GM18867 (cell line): ENCODE measurements around the gene FTO.
"Not testable (repeated sequence)": the region's sequence is repeated elsewhere in the genome, so short reads cannot be mapped to it uniquely, and the experiment has no call there.

ENCODE experiments used
- ATAC-seq: cut with Tn5 transposase; IDR thresholded peaks from one replicate; pipeline ENCODE4 v1.9.1; 2021; ENCODE audit warnings: mild to moderate bottlenecking, moderate library complexity; ENCODE audit not compliant: unreplicated experiment

Gene FTO

GRCh38 chr16:54169112-54169511 lies 465.2 kb downstream of the FTO start:
- ATAC-seq = no peak

- ATAC-seq = no peak
Measured at GRCh38 chr16:54171626-54172537, 467.9 kb downstream of the FTO start.

- ATAC-seq = no peak
Measured at GRCh38 chr16:54173490-54173889, 469.5 kb downstream of the FTO start.

GRCh38 chr16:54174201-54174600 lies 470.2 kb downstream of the FTO start:
- no peak for ATAC-seq

- no peak for ATAC-seq
Measured at GRCh38 chr16:54174750-54175149, 470.8 kb downstream of the FTO start.

GRCh38 chr16:54175169-54175551 lies 471.2 kb downstream of the FTO start:
- ATAC-seq = no peak

GRCh38 chr16:54175552-54176375 lies 471.8 kb downstream of the FTO start:
- no peak for ATAC-seq

GRCh38 chr16:54176376-54176901 lies 472.5 kb downstream of the FTO start:
- no peak for ATAC-seq

- ATAC-seq = no peak
Measured at GRCh38 chr16:54177052-54177861, 473.3 kb downstream of the FTO start.

- no peak for ATAC-seq
Measured at GRCh38 chr16:54177862-54178477, 474.0 kb downstream of the FTO start.

- ATAC-seq = no peak
Measured at GRCh38 chr16:54178478-54178976, 474.6 kb downstream of the FTO start.

GRCh38 chr16:54180421-54181359 lies 476.7 kb downstream of the FTO start:
- ATAC-seq = no peak

- ATAC-seq = not testable (repeated sequence)
Measured at GRCh38 chr16:54181683-54182329, 477.9 kb downstream of the FTO start.

- ATAC-seq = no peak
Measured at GRCh38 chr16:54185045-54185444, 481.1 kb downstream of the FTO start.

- ATAC-seq = no peak
Measured at GRCh38 chr16:54191163-54191562, 487.2 kb downstream of the FTO start.

GRCh38 chr16:54191592-54191991 lies 487.6 kb downstream of the FTO start:
- no peak for ATAC-seq

- ATAC-seq = no peak
Measured at GRCh38 chr16:54193013-54193664, 489.2 kb downstream of the FTO start.
